HL-60 (cell line): ENCODE data around the gene WDR11.

Source experiments
- DNase-seq, 2 experiments: peaks; one replicate each; pipeline ENCODE4 v3.0.0-alpha.2; 2010 to 2020; ENCODE audit warnings: low read depth in 1 of 2, low spot score in 1 of 2
- H3K27ac ChIP-seq: fragments of 250-450 bp; sonication (Bioruptor Pico); replicated peaks from 2 replicates; pipeline ENCODE4 v1.5.1; 2020; ENCODE audit warnings: mild to moderate bottlenecking, moderate library complexity
- H3K27me3 ChIP-seq: fragments of 250-450 bp; sonication (Bioruptor Pico); 2 replicates; pipeline ENCODE4 v1.5.1; 2021; ENCODE audit warnings: mild to moderate bottlenecking, moderate library complexity; ENCODE audit not compliant: insufficient read depth, poor library complexity, severe bottlenecking
- H3K4me3 ChIP-seq: replicated peaks from 2 replicates; pipeline ENCODE4 v1.5.1; 2011; ENCODE audit warnings: mild to moderate bottlenecking, control low read depth, low read length; ENCODE audit not compliant: insufficient read depth
- CTCF ChIP-seq: IDR thresholded peaks from one replicate; pipeline ENCODE4 v1.5.1; 2011; ENCODE audit warnings: low read length, control low read depth, inconsistent platforms; ENCODE audit not compliant: insufficient read depth
- GABPA ChIP-seq: IDR thresholded peaks from 2 replicates; pipeline ENCODE4 v1.6.1; 2012; ENCODE audit warnings: low read depth
- POLR2AphosphoS5 ChIP-seq: IDR thresholded peaks from 2 replicates; pipeline ENCODE4 v1.6.1; 2012; ENCODE audit warnings: low read depth
- REST ChIP-seq: IDR thresholded peaks from 2 replicates; pipeline ENCODE4 v1.6.1; 2012; ENCODE audit warnings: low read depth; ENCODE audit not compliant: insufficient replicate concordance
- SPI1 ChIP-seq: IDR thresholded peaks from 2 replicates; pipeline ENCODE4 v1.6.1; 2012; ENCODE audit warnings: low read depth, mild to moderate bottlenecking, borderline replicate concordance

Gene WDR11

GRCh38 chr10:120813085-120813484 lies 38.1 kb upstream of the WDR11 start:
- H3K27ac ChIP-seq = no peak overlapping the region
- DNase-seq = no peak
- H3K4me3 ChIP-seq = no peak overlapping the region
- TF ChIP-seq CTCF (no peak), POLR2AphosphoS5 (no peak), REST (no peak), SPI1 (no peak), GABPA (no peak)
- H3K27me3 ChIP-seq = no peaks in the 10 kb centered on the region

GRCh38 chr10:120818301-120818700 lies 32.9 kb upstream of the WDR11 start:
- Histone ChIP-seq H3K27ac (no peak overlapping the region), H3K4me3 (no peak overlapping the region), H3K27me3 (no peaks in the 10 kb centered on the region)
- no peak for DNase-seq
- no peak for TF ChIP-seq CTCF
- TF ChIP-seq GABPA = no peak
- no peak for TF ChIP-seq POLR2AphosphoS5
- TF ChIP-seq SPI1 = no peak
- no peak for TF ChIP-seq REST

- no peak for TF ChIP-seq SPI1
- no peak for TF ChIP-seq POLR2AphosphoS5
- TF ChIP-seq CTCF = no peak
- Histone ChIP-seq H3K4me3 (no peak overlapping the region), H3K27me3 (no peaks in the 10 kb centered on the region), H3K27ac (no peak overlapping the region)
- DNase-seq = no peak
Measured at GRCh38 chr10:120819366-120819765, 31.8 kb upstream of the WDR11 start.

- DNase-seq = no peak
- Histone ChIP-seq H3K27me3 (no peaks in the 10 kb centered on the region), H3K27ac (no peak overlapping the region), H3K4me3 (no peak overlapping the region)
- TF ChIP-seq GABPA (no peak), SPI1 (no peak)
Measured at GRCh38 chr10:120823266-120823665, 27.9 kb upstream of the WDR11 start.
